HepG2 (cell line): ENCODE data around the gene ANKS3. TPM values are rescaled to one million over a fixed set of nuclear protein-coding genes. Genes with fewer than 3 reads are reported as not detected.

Experiments
- ATAC-seq: fragments of 200-7000 bp; cut with Tn5 transposase; 3 replicates; pipeline ENCODE4 v1.9.1; 2020; ENCODE audit warnings: mild to moderate bottlenecking, moderate library complexity
- BruUV-seq: library from RNA; stranded (reverse); fragments of 400-500 nt; replicated peaks from 2 replicates; lab custom pipeline; 2021; lab: Mats Ljungman, UMichigan
- CTCF ChIA-PET: fragments of 300-600 bp; formaldehyde crosslinking; extraction: SDS; loops from one replicate; lab custom pipeline; 2021; ENCODE audit warnings: low total read pairs, inconsistent platforms, low intra/inter-chr PET ratio; lab: Yijun Ruan, JAX
- POLR2A ChIA-PET: fragments of 350-600 bp; sonication (Branson Sonifier 250); formaldehyde crosslinking; loops from one replicate; lab custom pipeline; 2020; ENCODE audit warnings: antibody characterized with exemption, inconsistent platforms; lab: Yijun Ruan, JAX
- DNase-seq: peaks from one replicate; pipeline ENCODE4 v3.0.0-alpha.2; 2015; ENCODE audit warnings: low spot score
- FAIRE-seq: peaks from 3 replicates; lab custom pipeline; 2011; peaks lifted over from hg19 to GRCh38; lab: Jason Lieb, UNC
- H2AFZ ChIP-seq: one replicate; pipeline ENCODE4 v1.6.1; 2011; ENCODE audit warnings: low read length, inconsistent platforms
- H3K27ac ChIP-seq: fragments of 300-600 bp; 3 replicates; pipeline ENCODE4 v1.8.0; 2011; ENCODE audit warnings: mixed run types, mild to moderate bottlenecking, mixed read lengths, low read length, inconsistent platforms; ENCODE audit not compliant: insufficient read depth; ENCODE audit errors: extremely low read length
- H3K27me3 ChIP-seq, 2 experiments: fragments of 200-600 bp in 1 of 2; 2 replicates in 1 of 2; 3 replicates in 1 of 2; pipeline versions ENCODE4 v1.6.0 to v1.8.0; 2011; ENCODE audit warnings: low read length in 2 of 2, mild to moderate bottlenecking in 2 of 2, moderate library complexity in 2 of 2, inconsistent platforms in 1 of 2; ENCODE audit not compliant: insufficient read depth in 2 of 2, control insufficient read depth in 1 of 2
- H3K36me3 ChIP-seq, 2 experiments: fragments of 200-600 bp in 1 of 2; replicated peaks in 1 of 2; 2 replicates in 1 of 2; 3 replicates in 1 of 2; pipeline versions ENCODE4 v1.5.1 to v1.8.0; 2011; ENCODE audit warnings: low read length in 2 of 2, inconsistent platforms in 1 of 2; ENCODE audit not compliant: insufficient read depth in 2 of 2, control insufficient read depth in 1 of 2
- H3K4me1 ChIP-seq: 2 replicates; pipeline ENCODE4 v1.5.1; 2012; ENCODE audit warnings: low read length, inconsistent platforms; ENCODE audit not compliant: insufficient read depth
- H3K4me2 ChIP-seq: 2 replicates; pipeline ENCODE4 v1.6.0; 2011; ENCODE audit warnings: low read depth, low read length, inconsistent platforms
- H3K4me3 ChIP-seq, 3 experiments: fragments of 200-600 bp in 1 of 3; sonication (generic), shearing (Covaris generic) in 1 of 3; replicated peaks in 1 of 3; 2 replicates each; pipeline ENCODE4 v1.5.1; 2011 to 2016; ENCODE audit warnings: low read length in 3 of 3, inconsistent platforms in 2 of 3, low read depth in 2 of 3, mild to moderate bottlenecking in 2 of 3, control low read depth in 1 of 3, mixed read lengths in 1 of 3; ENCODE audit not compliant: insufficient read depth in 1 of 3
- H3K79me2 ChIP-seq: one replicate; pipeline ENCODE4 v1.6.1; 2011; ENCODE audit warnings: low read length, inconsistent platforms; ENCODE audit not compliant: insufficient read depth
- H3K9ac ChIP-seq: 2 replicates; pipeline ENCODE4 v1.6.0; 2011; ENCODE audit warnings: mild to moderate bottlenecking, low read depth, low read length, inconsistent platforms; ENCODE audit not compliant: insufficient read depth
- H3K9me3 ChIP-seq: 2 replicates; pipeline ENCODE4 v1.5.1; 2012; ENCODE audit warnings: mild to moderate bottlenecking, low read length
- H4K20me1 ChIP-seq: 2 replicates; pipeline ENCODE4 v1.6.0; 2011; ENCODE audit warnings: inconsistent platforms, mild to moderate bottlenecking, low read length, moderate library complexity; ENCODE audit not compliant: insufficient read depth
- ELF3 ChIP-seq: IDR thresholded peaks from 2 replicates; pipeline ENCODE4 v1.6.1; 2016; ENCODE audit warnings: missing genetic modification reagents, missing compliant biosample characterization
- NFYC ChIP-seq: IDR thresholded peaks from 2 replicates; pipeline ENCODE4 v1.6.1; 2016; ENCODE audit warnings: missing genetic modification reagents, missing compliant biosample characterization
- POLR2G ChIP-seq: fragments of 200-400 bp; formaldehyde crosslinking; IDR thresholded peaks from 2 replicates; pipeline ENCODE4 v1.6.1; 2018; ENCODE audit warnings: mild to moderate bottlenecking, low read depth, low read length, moderate library complexity
- TGIF2 ChIP-seq: IDR thresholded peaks from 2 replicates; pipeline ENCODE4 v1.6.1; 2016; ENCODE audit warnings: control low read depth, missing compliant biosample characterization
- ZNF17 ChIP-seq: sonication (generic); formaldehyde crosslinking; IDR thresholded peaks from 2 replicates; pipeline ENCODE4 v1.5.0; 2020; ENCODE audit warnings: mild to moderate bottlenecking, missing genetic modification reagents
- ZNF383 ChIP-seq: sonication (generic); formaldehyde crosslinking; IDR thresholded peaks from 2 replicates; pipeline ENCODE4 v1.4.0; 2020; ENCODE audit warnings: missing genetic modification reagents, mild to moderate bottlenecking, borderline replicate concordance
- ZNF530 ChIP-seq: sonication (generic); formaldehyde crosslinking; IDR thresholded peaks from 2 replicates; pipeline ENCODE4 v1.5.0; 2020; ENCODE audit warnings: low read depth, mild to moderate bottlenecking, missing genetic modification reagents
- WGBS: methylation state at CpG from one replicate; pipeline ENCODE4 v1.1.6; 2017; ENCODE audit warnings: low lambda C conversion rate; 5-methylcytosine and 5-hydroxymethylcytosine counted together
- in situ Hi-C: cut with HindIII; loops from 2 replicates; pipeline ENCODE4 v1.10.0; 2017; ENCODE audit warnings: low pct_unique_long_range_greater_than_20kb; ENCODE audit not compliant: extremely low pct_ligation_motif_present
- intact Hi-C: fragments of 100-400 bp; cut with micrococcal nuclease; formaldehyde crosslinking; loops from one replicate; pipeline ENCODE4 v1.10.0; 2022; ENCODE audit not compliant: unreplicated experiment
- polyA plus RNA-seq, 8 experiments: library from polyadenylated mRNA; depleted of rRNA in 3 of 8; stranded (reverse) in 7 of 8; unstranded in 1 of 8; fragments of >200 nt; fragmentation: Illumina TruSeq in 4 of 8; extraction: Trizol in 4 of 8; gene quantifications; 2 replicates each; pipeline versions ENCODE4 v1.2.1 to v1.2.3, GENCODE V29; 2011 to 2016; ENCODE audit warnings: low read depth in 4 of 8, missing spikeins in 1 of 8, mixed read lengths in 1 of 8; ENCODE audit not compliant: insufficient read depth in 1 of 8
- total RNA-seq, 5 experiments: library from RNA; depleted of rRNA; stranded (reverse); fragments of >200 nt; fragmentation: Illumina TruSeq; extraction: Trizol; gene quantifications; 2 replicates each; pipeline ENCODE4 v1.2.3, GENCODE V29; 2016; ENCODE audit warnings: low read depth in 1 of 5
- TF ChIP-seq, protein P1 (sequence below): sonication (generic); formaldehyde crosslinking; IDR thresholded peaks from 2 replicates; pipeline ENCODE4 v1.5.1; 2020; ENCODE audit warnings: missing genetic modification reagents, mild to moderate bottlenecking, borderline replicate concordance
- TF ChIP-seq, protein P2 (sequence below), 2 experiments: sonication (generic) in 1 of 2; formaldehyde crosslinking in 1 of 2; IDR thresholded peaks; 2 replicates each; pipeline versions ENCODE4 v1.5.1 to v1.6.1; 2011 to 2020; ENCODE audit warnings: borderline replicate concordance in 1 of 2, low read depth in 1 of 2, low read length in 1 of 2, mild to moderate bottlenecking in 1 of 2, missing genetic modification reagents in 1 of 2, moderate library complexity in 1 of 2

Gene ANKS3
- total and polyA plus RNA-seq, 2 of the 13 experiments (the other 11 are each of a cell fraction or from before 2014, with no cell fraction given), result 11.4 to 15.9 TPM

DNA sequence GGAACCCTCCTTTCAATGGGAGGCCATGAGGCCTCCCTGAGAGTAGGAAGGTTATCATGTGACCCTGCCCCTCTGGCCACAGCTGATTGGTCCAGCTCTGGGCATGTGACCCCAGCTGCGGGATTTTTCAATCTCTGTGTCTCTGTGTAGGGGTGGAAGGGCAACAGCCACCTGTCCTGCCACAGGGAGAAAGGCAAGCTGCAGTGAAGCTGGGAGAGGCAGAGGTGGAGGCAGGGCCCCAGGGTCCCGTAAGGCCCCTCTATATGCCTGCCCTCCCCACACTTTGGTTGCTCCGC lies 11.2 kb upstream of the ANKS3 start:
- in situ Hi-C loops (no loop called here), intact Hi-C loops (no loop called here)
- Histone ChIP-seq H3K9ac (no peak overlapping the region), H2AFZ (no peak overlapping the region), H3K4me2 (no peak overlapping the region), H4K20me1 (no peaks in the 10 kb centered on the region), H3K27me3 (no peaks in the 10 kb centered on the region), H3K9me3 (no peaks in the 10 kb centered on the region), H3K4me1 (peaks cover 14% of the 10 kb centered on the region), H3K27ac (no peak overlapping the region), H3K79me2 (no peaks in the 10 kb centered on the region), H3K4me3 (no peak overlapping the region), H3K36me3 (no peaks in the 10 kb centered on the region)
- no peak for FAIRE-seq
- ChIA-PET CTCF (no interaction called here), POLR2A (no interaction called here)
- no peak for ATAC-seq
- no TSS peak for BruUV-seq
- 72% methylated on average over 2 of the region's 3 CpGs for WGBS
- TF ChIP-seq, protein P1, sequence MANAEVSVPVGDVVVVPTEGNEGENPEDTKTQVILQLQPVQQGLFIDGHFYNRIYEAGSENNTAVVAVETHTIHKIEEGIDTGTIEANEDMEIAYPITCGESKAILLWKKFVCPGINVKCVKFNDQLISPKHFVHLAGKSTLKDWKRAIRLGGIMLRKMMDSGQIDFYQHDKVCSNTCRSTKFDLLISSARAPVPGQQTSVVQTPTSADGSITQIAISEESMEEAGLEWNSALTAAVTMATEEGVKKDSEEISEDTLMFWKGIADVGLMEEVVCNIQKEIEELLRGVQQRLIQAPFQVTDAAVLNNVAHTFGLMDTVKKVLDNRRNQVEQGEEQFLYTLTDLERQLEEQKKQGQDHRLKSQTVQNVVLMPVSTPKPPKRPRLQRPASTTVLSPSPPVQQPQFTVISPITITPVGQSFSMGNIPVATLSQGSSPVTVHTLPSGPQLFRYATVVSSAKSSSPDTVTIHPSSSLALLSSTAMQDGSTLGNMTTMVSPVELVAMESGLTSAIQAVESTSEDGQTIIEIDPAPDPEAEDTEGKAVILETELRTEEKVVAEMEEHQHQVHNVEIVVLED (CRISPR knock-in tag), result no peak
- TF ChIP-seq ZNF17 (CRISPR knock-in tag) (no peak), TGIF2 (CRISPR knock-in tag) (no peak), NFYC (CRISPR knock-in tag) (peak; percentile 58; the same call in 1 of the 2 replicates), ZNF530 (CRISPR knock-in tag) (no peak), POLR2G (0 out of 2 replicates have a peak, but pooled peaks have one; percentile 25), ELF3 (CRISPR knock-in tag) (no peak), ZNF383 (CRISPR knock-in tag) (no peak)
- TF ChIP-seq, protein P2, sequence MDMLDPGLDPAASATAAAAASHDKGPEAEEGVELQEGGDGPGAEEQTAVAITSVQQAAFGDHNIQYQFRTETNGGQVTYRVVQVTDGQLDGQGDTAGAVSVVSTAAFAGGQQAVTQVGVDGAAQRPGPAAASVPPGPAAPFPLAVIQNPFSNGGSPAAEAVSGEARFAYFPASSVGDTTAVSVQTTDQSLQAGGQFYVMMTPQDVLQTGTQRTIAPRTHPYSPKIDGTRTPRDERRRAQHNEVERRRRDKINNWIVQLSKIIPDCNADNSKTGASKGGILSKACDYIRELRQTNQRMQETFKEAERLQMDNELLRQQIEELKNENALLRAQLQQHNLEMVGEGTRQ (IDR thresholded peaks at IDR 0.05; ENCODE audit: low read depth, low read length), result peak; percentile 60
- TF ChIP-seq, protein P2 (CRISPR knock-in tag; IDR thresholded peaks at IDR 0.05; ENCODE audit: borderline replicate concordance), result peak; percentile 79; the same call in 1 of the 2 replicates
- no peak for DNase-seq
